LHCN-M2 (cell line): ENCODE results near the gene CHMP6. TPM values are rescaled to one million over a fixed set of nuclear protein-coding genes. Genes with fewer than 3 reads are reported as not detected.
A peak's percentile ranks its signal among the peaks of the same experiment; 100 is the strongest.

Experiments
- DNase-seq: peaks from one replicate; pipeline ENCODE4 v3.0.0-alpha.2; 2012; ENCODE audit warnings: low read depth
- total RNA-seq: library from RNA; depleted of rRNA; stranded (reverse); fragments of >200 nt; gene quantifications from 2 replicates; pipeline ENCODE4 v1.2.3, GENCODE V29; 2014

CHMP6 gene
- total RNA-seq, 1 experiment from 2014 or later = 14.9 TPM

GRCh38 chr17:80970762-80971703 is 20.6 kb upstream of the CHMP6 start:
- peak; percentile 35 for DNase-seq

DNA sequence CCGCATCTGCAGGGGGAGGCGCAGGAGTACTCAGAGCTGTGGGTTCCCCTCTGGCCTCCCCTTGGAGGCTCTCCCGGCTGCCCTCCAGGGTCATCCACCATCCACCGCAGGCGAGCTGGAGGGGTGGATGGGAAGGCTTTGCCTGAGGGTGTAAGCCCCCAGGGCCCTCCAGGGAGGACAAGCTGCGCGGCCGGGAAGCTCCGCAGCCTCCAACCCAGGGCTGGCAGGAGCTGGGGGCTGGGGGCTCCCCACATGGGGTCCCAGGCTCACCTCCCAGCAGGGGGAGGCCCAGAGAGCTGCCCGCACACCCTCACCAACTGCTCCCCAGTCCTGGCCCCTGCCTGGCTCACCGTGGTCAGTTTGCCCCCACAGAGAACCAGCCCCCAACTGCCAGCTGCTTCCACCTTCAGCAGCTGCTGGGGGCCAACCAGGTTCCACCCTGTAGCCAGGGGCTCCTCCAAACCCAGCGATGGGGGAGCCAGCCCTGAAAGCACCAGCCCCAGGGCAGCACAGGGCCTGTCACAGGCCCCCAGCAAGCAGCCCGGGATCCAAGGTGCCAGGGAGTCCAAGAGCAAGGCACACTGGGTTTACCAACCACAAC is 19.8 kb upstream of the CHMP6 start:
- DNase-seq = no peak

DNA sequence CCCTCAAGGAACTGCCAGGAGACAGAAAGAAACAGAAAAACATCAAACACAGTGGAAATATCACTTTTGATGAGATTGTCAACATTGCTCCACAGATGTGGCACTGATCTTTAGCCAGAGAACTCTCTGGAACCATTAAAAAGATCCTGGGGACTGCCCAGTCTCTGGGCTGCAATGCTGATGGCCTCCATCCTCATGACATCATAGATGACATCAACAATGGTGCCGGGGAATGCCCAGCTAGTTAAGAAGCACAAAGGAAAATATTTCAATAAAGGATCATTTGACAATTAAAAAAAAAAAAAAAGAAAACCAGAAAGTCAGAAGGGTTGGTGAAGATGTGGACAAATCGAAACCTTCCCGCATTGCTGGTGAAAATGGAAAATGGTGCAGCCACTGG is 14.9 kb upstream of the CHMP6 start:
- no peak for DNase-seq

- no peak for DNase-seq
Measured at GRCh38 chr17:80977172-80977571, 14.5 kb upstream of the CHMP6 start.

DNA sequence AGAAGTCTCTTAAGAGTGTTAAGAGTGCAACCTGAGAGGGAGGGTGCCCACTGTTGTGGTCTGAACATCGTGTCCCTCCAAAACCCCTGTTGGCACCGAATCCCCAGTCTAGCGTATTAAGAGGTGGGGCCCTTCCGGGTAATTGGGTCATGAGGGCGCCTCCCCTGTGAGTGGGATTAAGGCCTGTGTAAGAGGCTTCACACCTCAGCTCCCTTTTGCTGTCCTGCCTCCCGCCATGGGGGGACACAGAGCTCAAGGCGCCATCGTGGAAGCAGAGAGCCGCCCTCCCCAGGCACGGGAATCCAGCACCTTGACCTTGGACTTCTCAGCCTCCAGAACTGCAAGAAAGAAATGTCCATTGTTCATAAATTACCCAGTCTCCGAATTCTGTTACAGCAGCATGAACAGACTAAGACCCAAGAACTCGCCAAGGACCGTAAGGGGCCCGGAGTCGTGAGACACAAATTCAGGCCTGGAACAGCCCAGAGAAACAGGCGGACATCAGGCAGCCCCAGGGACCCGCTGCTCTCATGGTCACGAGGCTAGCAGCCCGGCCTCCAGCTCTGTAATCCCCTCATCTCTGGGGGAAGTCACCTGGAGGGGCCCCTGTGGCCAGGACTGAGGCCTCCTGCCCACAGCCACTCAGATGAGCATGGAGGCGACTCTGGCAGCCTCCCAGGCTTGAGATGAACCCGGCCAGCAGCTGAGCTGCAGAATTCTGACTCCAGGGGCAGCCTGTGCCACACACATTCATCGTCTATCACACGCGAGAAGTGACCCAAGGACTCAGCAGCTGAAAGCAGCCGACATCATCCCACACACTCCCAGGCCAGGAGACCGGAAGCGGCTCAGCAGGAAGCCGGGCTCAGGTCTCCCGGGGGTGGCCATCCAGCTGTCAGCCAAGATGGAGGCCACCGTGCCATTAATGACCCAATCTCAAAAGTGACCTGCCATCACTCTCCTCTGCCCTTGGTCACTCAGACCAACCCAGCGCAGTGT is 12.8 kb upstream of the CHMP6 start:
- peak; percentile 65 for DNase-seq

DNA sequence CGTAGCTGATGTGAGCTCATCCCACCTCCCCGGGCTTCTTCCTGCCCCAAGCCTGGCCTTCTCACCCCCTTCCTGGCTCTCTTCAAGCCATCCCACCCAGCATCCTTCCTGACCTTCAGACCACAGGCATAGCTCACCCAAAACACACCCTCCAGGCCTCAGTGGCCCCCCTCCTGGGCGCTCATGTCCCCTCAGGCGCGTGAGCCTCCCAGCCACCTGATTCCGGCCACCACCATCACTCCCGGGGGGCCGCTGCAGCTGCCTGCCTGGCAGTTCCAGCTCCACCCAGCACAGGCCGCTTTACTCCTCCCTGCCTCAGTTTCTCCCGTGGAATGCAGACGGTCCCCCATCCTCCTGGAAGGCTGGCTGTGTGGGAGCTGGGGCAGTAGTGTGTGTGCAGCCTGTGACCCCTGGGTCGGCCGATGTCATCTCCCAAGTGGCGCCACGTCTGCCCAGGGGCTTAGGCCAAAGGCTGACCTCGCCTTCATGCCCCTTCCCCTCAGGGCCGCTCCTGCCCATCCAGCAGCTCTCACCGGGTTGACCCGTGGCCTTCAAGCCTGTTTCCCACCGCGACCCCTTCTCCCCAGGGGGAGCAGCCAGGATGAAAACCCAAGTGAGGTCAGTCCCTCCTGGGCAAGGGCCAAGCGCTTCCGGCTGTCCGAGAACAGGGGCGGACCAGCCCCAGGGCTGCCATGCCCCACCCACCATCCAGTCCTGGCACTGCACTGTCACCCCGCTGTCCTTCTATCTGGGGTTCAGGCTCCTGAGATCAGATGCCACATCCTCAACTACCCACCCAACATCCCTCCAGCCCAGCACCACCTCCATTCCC is 11.9 kb upstream of the CHMP6 start:
- no peak for DNase-seq

DNA sequence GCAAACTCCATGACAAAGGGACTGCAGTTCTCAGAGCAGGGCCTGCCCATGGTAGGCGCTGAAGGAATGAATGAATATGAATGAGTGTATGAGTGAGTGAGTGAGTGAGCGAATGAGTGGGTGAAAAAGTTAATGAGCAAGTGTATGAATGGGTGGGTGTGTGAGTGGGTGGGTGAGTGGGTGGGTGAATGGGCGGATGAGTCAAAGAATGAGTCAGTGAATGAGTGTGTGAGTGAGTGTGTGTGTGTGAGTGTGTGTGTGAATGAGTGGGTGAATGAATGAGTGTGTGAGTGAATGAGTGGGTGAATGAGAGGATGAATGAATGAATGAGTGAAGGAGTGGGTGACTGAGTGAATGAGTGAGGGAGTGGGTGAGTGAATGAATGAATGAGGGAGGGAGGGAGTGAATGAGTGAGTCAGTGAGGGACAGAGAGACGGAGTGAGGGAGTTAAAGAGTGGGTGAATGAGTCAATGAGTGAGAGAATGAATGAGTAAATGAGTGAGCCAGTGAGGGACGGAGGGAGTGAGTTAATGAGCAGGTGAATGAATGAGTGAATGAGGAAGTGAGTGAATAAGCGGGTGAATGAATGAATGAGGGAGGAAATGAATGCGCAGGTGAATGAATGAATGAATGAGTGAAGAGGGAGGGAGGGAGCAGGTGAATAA is 11.1 kb upstream of the CHMP6 start:
- peak; percentile 41 for DNase-seq

DNA sequence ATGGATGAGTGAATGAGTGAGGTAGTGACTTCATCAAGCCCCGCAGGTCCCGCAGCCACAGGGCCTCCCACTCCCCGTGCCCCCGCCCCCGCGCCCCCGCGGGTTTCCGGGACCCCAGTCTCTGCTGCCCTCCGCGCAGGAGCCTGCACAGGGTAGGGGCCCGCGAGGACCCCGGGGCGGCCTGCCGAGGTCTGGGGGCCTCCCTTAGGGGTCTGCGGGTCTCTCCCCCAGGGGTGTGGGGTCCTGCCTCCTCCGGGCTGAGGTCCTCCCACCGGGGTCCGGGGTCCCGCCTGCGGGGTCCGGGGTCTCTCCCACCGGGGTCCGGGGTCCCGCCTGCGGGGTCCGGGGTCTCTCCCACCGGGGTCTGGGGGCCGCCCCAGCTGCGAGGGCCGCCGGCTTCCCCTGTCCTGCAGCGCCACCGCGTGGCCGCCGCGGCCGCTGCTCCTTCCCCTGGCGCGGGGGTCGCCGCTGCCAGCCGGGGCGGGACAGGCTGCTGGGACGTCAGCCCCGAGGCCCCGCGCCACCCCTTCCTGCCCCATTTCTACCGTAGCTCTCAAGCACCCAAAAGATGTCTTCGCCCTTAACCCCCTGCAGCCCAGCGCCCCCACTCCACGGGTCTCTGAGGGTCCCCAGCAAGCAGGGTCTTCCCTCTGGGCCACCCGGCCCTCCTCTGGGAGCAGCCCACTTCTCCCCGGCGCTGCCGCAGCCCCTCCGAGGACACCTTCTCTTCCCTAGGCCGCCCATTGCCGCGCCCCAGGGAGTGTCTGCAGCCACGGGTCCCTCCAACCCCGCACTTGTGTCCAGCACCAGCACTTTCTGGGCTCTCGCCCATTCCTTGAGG is 10.4 kb upstream of the CHMP6 start:
- no peak for DNase-seq

DNA sequence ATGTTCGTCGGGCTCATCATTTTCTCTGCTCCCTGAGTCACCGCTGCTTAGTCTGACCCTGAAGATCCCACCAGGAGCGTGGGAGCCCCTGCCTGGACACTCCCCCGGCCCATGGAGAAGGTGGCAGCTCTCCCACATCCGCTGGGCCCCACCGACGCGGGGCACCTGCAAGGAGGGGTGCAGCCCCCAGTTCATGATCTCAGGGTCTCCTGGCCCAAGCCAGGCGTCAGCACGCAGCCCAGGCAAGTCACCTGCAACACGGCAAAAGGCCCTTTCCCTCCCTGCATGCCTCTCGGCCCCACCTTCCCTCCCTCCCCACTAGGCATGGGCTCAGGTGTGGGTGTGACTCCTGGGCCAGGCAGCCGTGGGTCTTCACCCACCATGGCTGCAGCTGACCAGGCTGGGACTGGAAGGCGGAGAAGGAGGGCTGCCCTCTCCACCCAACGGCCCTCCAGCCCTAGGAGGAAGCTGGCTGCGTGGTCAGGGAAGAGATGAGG is 9.7 kb upstream of the CHMP6 start:
- no peak for DNase-seq

- no peak for DNase-seq
Measured at GRCh38 chr17:80982426-80982974, 9.1 kb upstream of the CHMP6 start.

GRCh38 chr17:80983545-80983944 is 8.1 kb upstream of the CHMP6 start:
- DNase-seq = no peak

DNA sequence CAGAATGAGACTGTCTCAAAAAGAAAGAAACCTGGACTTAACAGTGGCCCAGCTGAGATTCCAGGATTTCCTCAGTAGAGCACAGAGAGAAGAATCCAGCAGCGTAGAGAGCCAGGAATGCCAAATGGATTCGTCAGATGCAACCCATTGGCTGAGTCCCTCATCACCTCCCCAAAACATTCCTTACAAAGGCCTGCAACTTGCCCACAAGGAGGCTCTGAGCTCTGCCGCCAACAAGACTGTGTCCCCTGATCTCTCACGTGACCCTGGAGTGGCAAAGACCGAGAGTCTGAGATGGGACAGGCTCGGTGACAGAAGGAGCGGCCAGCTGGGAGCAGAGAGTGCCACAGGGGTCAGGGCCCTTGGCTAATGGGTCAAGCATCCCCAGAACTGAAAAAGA is 6.9 kb upstream of the CHMP6 start:
- peak; percentile 90 for DNase-seq

DNA sequence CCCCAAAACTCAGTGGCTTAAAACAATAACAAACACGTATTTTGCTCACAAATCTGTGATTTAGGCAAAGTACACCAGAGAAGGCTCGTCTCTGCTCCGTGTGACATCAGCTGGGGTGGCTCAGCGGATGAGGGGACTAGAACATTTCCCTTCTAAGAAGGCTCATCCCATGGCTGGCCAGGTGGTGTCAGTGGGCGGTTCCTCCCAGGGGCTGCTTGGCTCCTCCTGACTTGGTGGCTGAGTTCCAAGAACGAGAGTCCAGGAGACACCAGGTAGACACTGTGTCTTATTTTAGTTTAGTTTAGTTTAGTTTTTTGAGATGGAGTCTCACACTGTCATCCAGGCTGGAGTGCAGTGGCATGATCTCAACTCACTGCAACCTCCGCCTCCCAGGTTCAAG is 5.6 kb upstream of the CHMP6 start:
- DNase-seq = no peak

- DNase-seq = no peak
Measured at GRCh38 chr17:80986816-80987475, 4.7 kb upstream of the CHMP6 start.

GRCh38 chr17:80987941-80988461 is 3.6 kb upstream of the CHMP6 start:
- no peak for DNase-seq

DNA sequence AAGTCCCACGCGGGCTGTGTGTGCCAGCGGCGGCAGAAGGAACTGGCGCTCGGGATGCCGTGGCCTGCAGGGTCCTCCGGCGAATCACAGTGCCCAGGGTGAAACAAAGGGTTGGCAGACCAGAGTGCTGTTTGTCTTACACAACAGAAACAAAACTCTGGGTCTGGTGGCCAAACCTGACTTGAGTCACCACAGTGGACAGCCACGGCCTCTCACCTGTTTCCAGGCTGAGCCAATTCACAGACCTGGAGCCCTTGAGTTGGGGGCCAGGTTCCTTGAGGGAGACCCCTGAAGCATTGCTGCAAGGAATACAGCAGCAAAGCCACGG is 2.1 kb upstream of the CHMP6 start:
- DNase-seq = no peak

- no peak for DNase-seq
Measured at GRCh38 chr17:80990921-80991644, 558 bp upstream of the CHMP6 start.
